Kidney (tissue), 14 donors: ENCODE measurements around the gene NKRF. TPM values are rescaled to one million over a fixed set of nuclear protein-coding genes. Genes with fewer than 3 reads are reported as not detected.
"Not testable (repeated sequence)": the region's sequence is repeated elsewhere in the genome, so short reads cannot be mapped to it uniquely, and the experiment has no call there.

Source experiments
- DNase-seq, 5 donors: peaks; one replicate each; pipeline ENCODE4 v3.0.0-alpha.2; 2013 to 2020
- FAIRE-seq: peaks from 2 replicates; lab custom pipeline; 2012; peaks lifted over from hg19 to GRCh38; lab: Jason Lieb, UNC
- H3K27ac ChIP-seq, 2 donors: one replicate each; pipeline ENCODE4 v1.7.0; 2013; ENCODE audit warnings: low read depth in 2 of 2, low read length in 2 of 2, inconsistent platforms in 1 of 2
- H3K27me3 ChIP-seq: one replicate; pipeline ENCODE4 v1.7.1; 2013; ENCODE audit warnings: low read length, inconsistent platforms; ENCODE audit not compliant: control insufficient read depth, insufficient read depth
- H3K36me3 ChIP-seq, 3 donors: one replicate each; pipeline versions ENCODE4 v1.7.0 to v1.7.1; 2013; ENCODE audit warnings: low read length in 3 of 3, control low read depth in 1 of 3, inconsistent platforms in 1 of 3; ENCODE audit not compliant: insufficient read depth in 3 of 3, control insufficient read depth in 2 of 3
- H3K4me1 ChIP-seq, 3 donors: one replicate each; pipeline versions ENCODE4 v1.7.0 to v1.7.1; 2013; ENCODE audit warnings: low read length in 3 of 3, inconsistent platforms in 1 of 3, low read depth in 1 of 3; ENCODE audit not compliant: control insufficient read depth in 2 of 3, insufficient read depth in 2 of 3
- H3K4me3 ChIP-seq, 3 donors: one replicate each; pipeline versions ENCODE4 v1.7.0 to v1.8.1; 2013; ENCODE audit warnings: low read length in 3 of 3, control low read depth in 1 of 3, inconsistent platforms in 1 of 3
- H3K9ac ChIP-seq, 3 donors: one replicate each; pipeline versions ENCODE4 v1.7.0 to v1.7.1; 2013; ENCODE audit warnings: low read length in 3 of 3, control low read depth in 1 of 3, inconsistent platforms in 1 of 3
- H3K9me3 ChIP-seq, 3 donors: one replicate each; pipeline versions ENCODE4 v1.7.0 to v1.7.1; 2013; ENCODE audit warnings: low read length in 3 of 3, control low read depth in 1 of 3, inconsistent platforms in 1 of 3; ENCODE audit not compliant: control insufficient read depth in 2 of 3, insufficient read depth in 1 of 3
- intact Hi-C: fragments of 100-400 bp; cut with DNase I; formaldehyde crosslinking; loops from one replicate; pipeline ENCODE4 v1.11.1; 2022
- polyA plus RNA-seq: library from polyadenylated mRNA; stranded (reverse); fragments of 350-450 nt; fragmentation: Illumina TruSeq; extraction: RNeasy Lipid Tissue Mini Kit (QIAGEN cat#74804); gene quantifications from one replicate; pipeline ENCODE4 v1.2.3, GENCODE V29; 2014; ENCODE audit warnings: low read depth, low replicate concordance; ENCODE audit not compliant: insufficient read depth
- total RNA-seq: library from RNA; stranded (reverse); fragmentation: NEBNext Ultra II Directional; extraction: Animal tissue kit (Norgen Biotek cat#: 25700); gene quantifications from one replicate; pipeline ENCODE4 v1.2.1, GENCODE V29; 2021
- TF ChIP-seq, protein P1 (sequence below): IDR thresholded peaks from 3 replicates; pipeline ENCODE4 v1.5.1; 2012; ENCODE audit warnings: mild to moderate bottlenecking, moderate library complexity, borderline replicate concordance; ENCODE audit not compliant: insufficient read depth; ENCODE audit errors: extremely low read depth
- donor health status: control.
- donor health status: control.
- donor health status: control.
- donor health status: control.
- donor health status: control.
- donor health status: DM: yes; HTN: yes; CAD: no.
- donor health status: Normal renal cell carcinoma (clear cell type).

NKRF gene
- total and polyA plus RNA-seq, 2 donors from 2014 or later: 5.7 to 9.0 TPM

DNA sequence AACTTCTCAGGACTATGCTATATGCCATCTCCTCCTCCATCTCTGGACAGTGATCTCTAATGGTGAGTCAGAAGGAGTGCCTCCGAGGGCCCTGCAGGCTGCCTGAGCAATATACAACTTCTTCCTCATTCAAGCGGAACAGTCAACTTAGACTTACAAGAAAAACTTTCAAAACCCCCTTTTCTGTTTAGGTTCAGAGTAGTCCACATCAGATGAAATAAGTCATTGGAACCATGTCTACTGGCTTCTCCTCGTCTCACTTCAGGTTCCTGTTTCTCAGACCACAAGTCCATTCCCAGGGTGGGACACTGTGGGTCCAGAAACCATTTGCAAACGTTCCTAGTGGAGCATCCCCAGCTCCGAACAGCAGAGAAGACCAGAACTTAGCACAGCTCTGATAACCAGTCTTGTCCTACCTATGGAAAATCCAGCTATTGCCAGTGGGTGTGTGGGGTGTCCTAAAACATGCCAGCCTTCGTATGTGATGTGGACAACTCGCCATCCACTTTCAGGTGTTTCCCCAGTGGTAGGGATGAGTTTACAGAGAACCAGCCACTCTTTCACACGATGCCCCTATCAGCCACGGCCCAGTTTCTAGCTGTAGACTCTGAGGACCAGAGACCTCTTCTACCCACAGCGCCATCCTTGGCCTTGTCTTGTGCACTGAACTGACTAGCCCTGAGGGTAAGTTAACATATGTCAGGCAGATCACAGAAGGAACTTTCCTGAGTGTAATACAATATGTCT is 32.7 kb upstream of the NKRF start:
- intact Hi-C loops: no loop called here

DNA sequence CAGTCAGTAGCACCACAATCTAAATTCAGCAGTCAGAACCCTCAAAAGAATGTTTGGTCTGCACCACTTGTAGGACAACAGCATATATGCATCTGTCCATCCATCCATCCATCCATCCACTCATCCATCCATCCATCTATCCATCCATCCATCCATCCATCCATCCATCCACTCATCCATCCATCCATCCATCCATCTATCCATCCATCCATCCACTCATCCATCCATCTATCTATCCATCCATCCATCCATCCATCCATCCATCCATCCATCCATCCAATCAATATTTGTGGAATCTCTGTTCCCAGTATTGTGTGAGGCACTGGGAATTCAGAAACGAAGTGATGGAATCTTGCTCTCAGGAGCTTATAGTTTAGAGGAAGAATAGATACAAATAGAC is 31.2 kb upstream of the NKRF start:
- intact Hi-C loops, H3K27ac ChIP-seq, H3K4me3 ChIP-seq, DNase-seq, H3K4me1 ChIP-seq, H3K9me3 ChIP-seq, H3K27me3 ChIP-seq, FAIRE-seq, H3K9ac ChIP-seq, H3K36me3 ChIP-seq: not testable (repeated sequence)

More for the DNA sequence above, 32.7 kb upstream of the NKRF start:
- Histone ChIP-seq H3K4me3 (no peak overlapping the region), H3K27me3 (no peaks in the 10 kb centered on the region), H3K36me3 (no peaks in the 10 kb centered on the region), H3K9me3 (no peaks in the 10 kb centered on the region), H3K4me1 (no peaks in the 10 kb centered on the region), H3K27ac (no peak overlapping the region), H3K9ac (no peak overlapping the region)
- FAIRE-seq: no peak
- TF ChIP-seq, protein P1, sequence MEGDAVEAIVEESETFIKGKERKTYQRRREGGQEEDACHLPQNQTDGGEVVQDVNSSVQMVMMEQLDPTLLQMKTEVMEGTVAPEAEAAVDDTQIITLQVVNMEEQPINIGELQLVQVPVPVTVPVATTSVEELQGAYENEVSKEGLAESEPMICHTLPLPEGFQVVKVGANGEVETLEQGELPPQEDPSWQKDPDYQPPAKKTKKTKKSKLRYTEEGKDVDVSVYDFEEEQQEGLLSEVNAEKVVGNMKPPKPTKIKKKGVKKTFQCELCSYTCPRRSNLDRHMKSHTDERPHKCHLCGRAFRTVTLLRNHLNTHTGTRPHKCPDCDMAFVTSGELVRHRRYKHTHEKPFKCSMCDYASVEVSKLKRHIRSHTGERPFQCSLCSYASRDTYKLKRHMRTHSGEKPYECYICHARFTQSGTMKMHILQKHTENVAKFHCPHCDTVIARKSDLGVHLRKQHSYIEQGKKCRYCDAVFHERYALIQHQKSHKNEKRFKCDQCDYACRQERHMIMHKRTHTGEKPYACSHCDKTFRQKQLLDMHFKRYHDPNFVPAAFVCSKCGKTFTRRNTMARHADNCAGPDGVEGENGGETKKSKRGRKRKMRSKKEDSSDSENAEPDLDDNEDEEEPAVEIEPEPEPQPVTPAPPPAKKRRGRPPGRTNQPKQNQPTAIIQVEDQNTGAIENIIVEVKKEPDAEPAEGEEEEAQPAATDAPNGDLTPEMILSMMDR: no peak
- DNase-seq: no peak

DNA sequence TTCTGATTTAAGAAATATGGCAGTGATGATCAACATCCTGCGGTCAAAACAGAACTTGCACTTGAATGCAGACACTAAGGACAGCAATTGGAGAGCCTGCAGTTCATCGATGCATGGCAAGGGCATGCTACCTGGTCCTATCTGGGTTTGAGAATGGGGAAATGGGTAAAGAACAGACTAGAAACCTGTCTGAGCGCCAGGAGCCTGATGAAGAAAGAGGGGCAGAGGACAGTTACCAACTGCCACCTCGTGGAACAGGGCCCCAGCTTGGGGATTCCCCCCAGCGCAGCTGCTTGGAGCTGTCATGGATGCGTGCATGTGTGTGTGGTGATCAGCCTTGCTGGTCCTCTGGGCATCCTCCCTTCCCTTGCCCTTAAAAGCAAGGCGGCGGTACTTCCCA is 30.2 kb upstream of the NKRF start:
- Histone ChIP-seq H3K9me3 (no peaks in the 10 kb centered on the region), H3K4me1 (no peaks in the 10 kb centered on the region), H3K27ac (no peak overlapping the region), H3K27me3 (no peaks in the 10 kb centered on the region), H3K9ac (no peak overlapping the region), H3K36me3 (no peaks in the 10 kb centered on the region), H3K4me3 (no peak overlapping the region)
- FAIRE-seq: no peak
- TF ChIP-seq, protein P1: no peak
- intact Hi-C loops: no loop called here
- no peak for DNase-seq

DNA sequence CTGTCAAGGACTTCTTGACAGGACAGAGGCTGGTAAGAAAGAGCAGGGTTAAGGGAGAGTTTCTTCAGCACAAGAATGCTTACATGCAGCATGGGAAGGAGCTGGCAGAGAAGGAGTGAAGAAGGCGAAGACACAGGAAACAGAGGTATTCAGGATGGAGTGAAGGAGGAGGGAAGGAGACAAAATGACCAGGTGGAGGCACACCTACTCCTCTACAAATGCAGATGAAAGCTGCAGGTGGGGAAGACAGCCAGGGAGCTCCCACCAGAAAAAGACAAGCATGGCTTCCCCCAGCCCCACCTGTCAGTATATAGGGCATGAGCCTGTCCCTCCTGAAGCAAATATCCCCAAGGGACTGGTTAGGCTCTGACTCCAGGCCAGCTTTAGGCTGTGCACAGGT is 29.6 kb upstream of the NKRF start:
- H3K4me3 ChIP-seq: no peak overlapping the region
- FAIRE-seq (no peak), DNase-seq (no peak)
- no peak overlapping the region for H3K9ac ChIP-seq
- TF ChIP-seq, protein P1: no peak
- no peaks in the 10 kb centered on the region for H3K9me3 ChIP-seq
- no peaks in the 10 kb centered on the region for H3K4me1 ChIP-seq
- intact Hi-C loops: no loop called here
- no peaks in the 10 kb centered on the region for H3K27me3 ChIP-seq
- no peaks in the 10 kb centered on the region for H3K36me3 ChIP-seq
- H3K27ac ChIP-seq: no peak overlapping the region
